Measurements from ENCODE around the gene SST. TPM values are rescaled to one million over a fixed set of nuclear protein-coding genes. Genes with fewer than 3 reads are reported as not detected.

Gene SST
- total and polyA plus RNA-seq, 9 donors, result 0.16 to 7.5 (median 0.63) TPM; not detected in 3

DNA sequence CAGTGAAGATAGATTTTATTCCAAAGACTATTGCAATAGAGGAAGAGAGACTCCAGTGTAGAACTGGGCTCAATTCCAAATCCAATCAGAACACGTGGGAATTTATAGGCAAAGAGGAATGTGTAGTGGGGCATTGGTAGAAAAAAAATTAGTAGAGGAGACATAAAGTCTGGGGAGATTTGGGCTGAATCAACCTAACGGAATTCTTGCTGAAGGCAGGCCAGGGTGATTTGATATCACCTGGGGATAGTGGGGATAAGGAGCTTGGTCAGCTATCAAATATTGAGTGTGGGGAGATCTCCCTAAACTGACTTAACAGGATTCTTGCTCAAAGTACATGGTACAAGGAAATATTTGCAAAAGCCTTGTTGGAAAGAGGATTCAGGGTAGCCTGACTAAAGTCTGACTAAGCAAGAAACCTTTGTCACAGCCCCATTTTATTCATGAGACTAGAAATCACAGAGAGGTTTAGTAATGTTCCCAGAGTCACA lies 29.6 kb downstream of the SST start:
- intact Hi-C loops (cut with DNase I), result no loop called here

DNA sequence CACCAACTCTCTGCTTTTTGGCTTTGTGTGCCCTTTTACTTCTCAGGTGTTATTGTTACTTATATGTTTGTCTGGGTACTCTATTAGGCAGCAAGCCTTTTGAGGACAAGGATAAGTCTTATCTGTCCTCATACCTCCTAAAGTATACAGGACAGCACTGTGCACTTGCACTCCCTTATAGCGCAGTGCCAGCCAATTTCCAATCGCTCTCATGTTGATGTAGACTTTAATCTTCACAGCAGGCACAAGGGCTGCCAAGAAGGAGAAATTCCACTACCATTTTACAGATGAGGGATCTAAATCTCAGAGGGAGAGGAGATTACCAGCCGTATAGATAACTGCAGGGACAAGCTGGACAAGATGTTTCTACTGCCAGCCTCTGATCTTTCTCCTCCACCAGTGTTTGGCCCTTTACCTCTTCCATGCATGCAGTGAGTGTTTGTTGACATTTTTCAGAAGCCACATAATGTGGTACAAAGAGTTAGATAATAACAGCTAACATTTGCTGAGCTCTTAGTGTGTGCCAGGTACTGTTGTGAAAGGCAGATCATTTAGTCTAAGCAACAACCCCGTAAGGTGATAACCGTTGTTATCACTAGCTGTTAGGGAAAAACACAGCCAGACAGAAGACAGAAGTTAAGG lies 30.1 kb downstream of the SST start:
- TF ChIP-seq, protein P1, sequence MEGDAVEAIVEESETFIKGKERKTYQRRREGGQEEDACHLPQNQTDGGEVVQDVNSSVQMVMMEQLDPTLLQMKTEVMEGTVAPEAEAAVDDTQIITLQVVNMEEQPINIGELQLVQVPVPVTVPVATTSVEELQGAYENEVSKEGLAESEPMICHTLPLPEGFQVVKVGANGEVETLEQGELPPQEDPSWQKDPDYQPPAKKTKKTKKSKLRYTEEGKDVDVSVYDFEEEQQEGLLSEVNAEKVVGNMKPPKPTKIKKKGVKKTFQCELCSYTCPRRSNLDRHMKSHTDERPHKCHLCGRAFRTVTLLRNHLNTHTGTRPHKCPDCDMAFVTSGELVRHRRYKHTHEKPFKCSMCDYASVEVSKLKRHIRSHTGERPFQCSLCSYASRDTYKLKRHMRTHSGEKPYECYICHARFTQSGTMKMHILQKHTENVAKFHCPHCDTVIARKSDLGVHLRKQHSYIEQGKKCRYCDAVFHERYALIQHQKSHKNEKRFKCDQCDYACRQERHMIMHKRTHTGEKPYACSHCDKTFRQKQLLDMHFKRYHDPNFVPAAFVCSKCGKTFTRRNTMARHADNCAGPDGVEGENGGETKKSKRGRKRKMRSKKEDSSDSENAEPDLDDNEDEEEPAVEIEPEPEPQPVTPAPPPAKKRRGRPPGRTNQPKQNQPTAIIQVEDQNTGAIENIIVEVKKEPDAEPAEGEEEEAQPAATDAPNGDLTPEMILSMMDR (IDR thresholded peaks at IDR 0.05), result no peak
- TF ChIP-seq POLR2A (IDR thresholded peaks at IDR 0.05) (no peak), EP300 (IDR thresholded peaks at IDR 0.05) (no peak)
- Histone ChIP-seq H3K27ac (no peak overlapping the region), H3K27me3 (no peaks in the 10 kb centered on the region), H3K4me1 (ENCODE audit: insufficient read depth) (no peaks in the 10 kb centered on the region), H3K4me3 (no peak overlapping the region), H3K9me3 (no peaks in the 10 kb centered on the region), H3K36me3 (no peaks in the 10 kb centered on the region)
- DNase-seq, result no peak
- 31 to 42% (median 31%) methylated on average over 5 of the region's 5 CpGs for WGBS, 3 donors
- intact Hi-C loops (cut with DNase I), result no loop called here

More for the DNA sequence above, 29.6 kb downstream of the SST start:
- Histone ChIP-seq H3K27ac (no peak overlapping the region), H3K27me3 (no peaks in the 10 kb centered on the region), H3K9me3 (no peaks in the 10 kb centered on the region), H3K36me3 (no peaks in the 10 kb centered on the region), H3K4me3 (no peak overlapping the region), H3K4me1 (ENCODE audit: insufficient read depth) (no peaks in the 10 kb centered on the region)
- no peak for TF ChIP-seq EP300 (IDR thresholded peaks at IDR 0.05)
- no peak for TF ChIP-seq POLR2A (IDR thresholded peaks at IDR 0.05)
- 32 to 43% (median 33%) methylated on average over 2 of the region's 2 CpGs for WGBS, 3 donors
- DNase-seq, result no peak

DNA sequence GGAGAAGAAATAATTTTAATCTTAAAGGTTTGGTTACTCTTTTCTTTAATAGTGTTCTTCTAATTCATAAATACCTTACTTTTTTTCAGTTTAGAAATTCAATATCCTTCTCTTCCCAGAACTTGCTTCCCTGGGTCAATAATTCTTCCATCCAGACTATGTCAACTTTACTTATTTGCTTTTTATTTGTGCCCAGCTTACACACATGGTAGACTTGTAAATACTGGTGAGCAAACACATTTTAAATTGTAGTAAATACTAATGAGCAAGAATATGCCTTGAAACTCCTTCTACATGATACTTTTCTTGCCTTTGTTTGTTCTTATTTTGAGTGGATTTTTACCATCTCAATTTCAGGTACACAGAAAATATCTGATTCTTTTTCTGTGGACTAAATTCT lies 33.7 kb downstream of the SST start:
- H3K36me3 ChIP-seq, result no peaks in the 10 kb centered on the region
- H3K27ac ChIP-seq, result no peak overlapping the region
- TF ChIP-seq EP300 (IDR thresholded peaks at IDR 0.05) (no peak), POLR2A (IDR thresholded peaks at IDR 0.05) (no peak)
- TF ChIP-seq, protein P1 (IDR thresholded peaks at IDR 0.05), result no peak
- H3K4me1 ChIP-seq (ENCODE audit: insufficient read depth), result no peaks in the 10 kb centered on the region
- no peaks in the 10 kb centered on the region for H3K27me3 ChIP-seq
- no peak for DNase-seq
- H3K9me3 ChIP-seq, result no peaks in the 10 kb centered on the region
- H3K4me3 ChIP-seq, result no peak overlapping the region
- intact Hi-C loops (cut with DNase I), result no loop called here

DNA sequence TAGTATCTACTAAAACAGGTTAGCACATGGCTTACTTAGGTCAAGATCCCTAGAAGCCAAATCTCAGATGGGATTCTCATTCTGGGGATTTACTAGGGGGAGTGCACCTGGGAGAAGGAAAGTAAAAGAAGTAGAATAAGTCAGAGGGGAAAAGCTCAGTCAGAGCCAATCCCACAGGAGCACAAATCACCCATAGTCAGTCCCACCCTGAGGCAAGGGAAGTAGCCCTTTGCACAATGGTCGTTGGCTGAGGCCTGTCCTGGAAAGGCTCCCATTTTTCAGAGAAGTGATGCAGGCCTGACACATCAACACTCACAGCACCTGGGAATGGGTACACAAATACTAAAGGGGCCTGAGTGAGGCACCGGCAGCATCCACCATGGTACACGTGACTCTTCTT lies 39.8 kb downstream of the SST start:
- no peaks in the 10 kb centered on the region for H3K36me3 ChIP-seq
- no peak for DNase-seq
- WGBS, 3 donors, result 84 to 86% (median 85%) methylated on average over 3 of the region's 3 CpGs
- no peak overlapping the region for H3K27ac ChIP-seq
- no peak for TF ChIP-seq EP300 (IDR thresholded peaks at IDR 0.05)
- TF ChIP-seq, protein P1 (IDR thresholded peaks at IDR 0.05), result no peak
- no peak for TF ChIP-seq POLR2A (IDR thresholded peaks at IDR 0.05)
- H3K9me3 ChIP-seq, result no peaks in the 10 kb centered on the region
- H3K4me3 ChIP-seq, result no peak overlapping the region
- intact Hi-C loops (cut with DNase I), result no loop called here
- no peaks in the 10 kb centered on the region for H3K4me1 ChIP-seq (ENCODE audit: insufficient read depth)
- no peaks in the 10 kb centered on the region for H3K27me3 ChIP-seq

DNA sequence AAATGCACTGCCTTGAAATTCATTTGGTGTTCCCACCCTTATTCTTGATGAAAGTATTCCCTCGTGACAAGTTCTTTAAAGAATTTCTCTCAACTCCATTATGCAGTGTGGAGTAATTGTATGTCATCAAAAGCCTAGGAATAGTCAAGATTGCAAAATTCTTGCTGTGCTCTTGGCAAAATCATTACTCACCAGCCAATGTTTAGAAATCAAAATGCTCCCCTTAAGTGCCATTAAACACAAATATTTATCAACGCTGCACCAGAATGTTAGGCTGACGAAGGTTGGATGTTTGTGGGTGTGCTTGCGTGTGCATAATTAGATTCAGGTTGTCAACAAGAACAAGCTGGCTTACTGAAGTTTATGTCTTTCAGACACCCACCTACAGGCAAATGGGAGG lies 40.5 kb downstream of the SST start:
- Histone ChIP-seq H3K9me3 (no peaks in the 10 kb centered on the region), H3K27me3 (no peaks in the 10 kb centered on the region), H3K4me3 (no peak overlapping the region), H3K36me3 (no peaks in the 10 kb centered on the region), H3K4me1 (ENCODE audit: insufficient read depth) (no peaks in the 10 kb centered on the region), H3K27ac (no peak overlapping the region)
- intact Hi-C loops (cut with DNase I), result no loop called here
- DNase-seq, result no peak
- 68 to 79% (median 72%) methylated on average over 4 of the region's 4 CpGs for WGBS, 3 donors
- TF ChIP-seq, protein P1 (IDR thresholded peaks at IDR 0.05), result no peak
